Panc1 (cell line): ENCODE measurements around the gene SLC10A7. TPM values are rescaled to one million over a fixed set of nuclear protein-coding genes. Genes with fewer than 3 reads are reported as not detected.

ENCODE experiments used
- ATAC-seq: fragments of 200-7000 bp; cut with Tn5 transposase; 2 replicates; pipeline ENCODE4 v1.9.1; 2020; ENCODE audit warnings: mild to moderate bottlenecking, moderate library complexity
- BruUV-seq: library from RNA; stranded (reverse); fragments of 400-500 nt; replicated peaks from 2 replicates; lab custom pipeline; 2021; lab: Mats Ljungman, UMichigan
- CTCF ChIA-PET: fragments of 300-600 bp; sonication (Branson Sonifier 250); formaldehyde crosslinking; loops from one replicate; lab custom pipeline; 2022; ENCODE audit warnings: antibody characterized with exemption; lab: Charles Lee
- POLR2A ChIA-PET: fragments of 300-600 bp; sonication (Branson Sonifier 250); formaldehyde crosslinking; loops from one replicate; lab custom pipeline; 2022; ENCODE audit warnings: antibody characterized with exemption; lab: Charles Lee
- DNase-seq: peaks from one replicate; pipeline ENCODE4 v3.0.0-alpha.2; 2010; ENCODE audit warnings: low read depth, low spot score
- H3K27ac ChIP-seq: 2 replicates; pipeline ENCODE4 v1.5.1; 2011; ENCODE audit warnings: mild to moderate bottlenecking, low read length, inconsistent platforms
- H3K27me3 ChIP-seq: fragments of 200-500 bp; sonication (Bioruptor generic); 2 replicates; pipeline ENCODE4 v1.6.0; 2014; ENCODE audit warnings: low read length, inconsistent platforms; ENCODE audit not compliant: control insufficient read depth, insufficient read depth
- H3K36me3 ChIP-seq: fragments of 200-500 bp; sonication (Bioruptor generic); 2 replicates; pipeline ENCODE4 v1.5.1; 2014; ENCODE audit warnings: inconsistent platforms, mild to moderate bottlenecking, low read length, moderate library complexity; ENCODE audit not compliant: control insufficient read depth, insufficient read depth
- H3K4me1 ChIP-seq: 2 replicates; pipeline ENCODE4 v1.5.1; 2011; ENCODE audit warnings: inconsistent platforms, mild to moderate bottlenecking, low read length, moderate library complexity; ENCODE audit not compliant: control insufficient read depth, insufficient read depth
- H3K4me3 ChIP-seq, 2 experiments: 2 replicates each; pipeline ENCODE4 v1.5.1; 2011 to 2012; ENCODE audit warnings: low read depth in 2 of 2, low read length in 2 of 2, mild to moderate bottlenecking in 2 of 2, inconsistent platforms in 1 of 2, moderate library complexity in 1 of 2
- H3K9me3 ChIP-seq: fragments of 200-500 bp; sonication (Bioruptor generic); 2 replicates; pipeline ENCODE4 v1.5.1; 2014; ENCODE audit warnings: low read depth, mild to moderate bottlenecking, inconsistent platforms, low read length, moderate library complexity; ENCODE audit not compliant: control insufficient read depth, insufficient read depth
- CTCF ChIP-seq: fragments of 450-650 bp; IDR thresholded peaks from 2 replicates; pipeline ENCODE4 v1.5.1; 2017; ENCODE audit warnings: mild to moderate bottlenecking
- POLR2AphosphoS5 ChIP-seq: IDR thresholded peaks from 2 replicates; pipeline ENCODE4 v1.6.1; 2012; ENCODE audit warnings: mild to moderate bottlenecking, low read depth, low read length, moderate library complexity
- SIN3A ChIP-seq: IDR thresholded peaks from 2 replicates; pipeline ENCODE4 v1.6.1; 2012; ENCODE audit warnings: low read depth, mild to moderate bottlenecking, low read length, moderate library complexity, borderline replicate concordance; ENCODE audit not compliant: insufficient read depth
- TCF7L2 ChIP-seq: IDR thresholded peaks from 2 replicates; pipeline ENCODE4 v1.6.1; 2011; ENCODE audit warnings: mild to moderate bottlenecking, low read depth, low read length, inconsistent platforms
- in situ Hi-C: cut with HindIII; loops from 2 replicates; pipeline ENCODE4 v1.10.0; 2016; ENCODE audit warnings: low sequenced_read_pairs, low pct_unique_long_range_greater_than_20kb
- intact Hi-C: fragments of 100-400 bp; cut with micrococcal nuclease; formaldehyde crosslinking; loops from one replicate; pipeline ENCODE4 v1.10.0; 2022; ENCODE audit not compliant: unreplicated experiment
- total RNA-seq: library from RNA; stranded (reverse); gene quantifications from one replicate; pipeline ENCODE4 v1.2.1, GENCODE V29; 2021; ENCODE audit not compliant: unreplicated experiment
- TF ChIP-seq, protein P1 (sequence below), 2 experiments: IDR thresholded peaks; 2 replicates each; pipeline ENCODE4 v1.6.1; 2011 to 2012; ENCODE audit warnings: low read depth in 2 of 2, control low read depth in 1 of 2, low read length in 1 of 2, mild to moderate bottlenecking in 1 of 2, moderate library complexity in 1 of 2; ENCODE audit not compliant: insufficient read depth in 1 of 2

The SLC10A7 gene
- total RNA-seq, 1 experiment from 2014 or later = 1.5 TPM

DNA sequence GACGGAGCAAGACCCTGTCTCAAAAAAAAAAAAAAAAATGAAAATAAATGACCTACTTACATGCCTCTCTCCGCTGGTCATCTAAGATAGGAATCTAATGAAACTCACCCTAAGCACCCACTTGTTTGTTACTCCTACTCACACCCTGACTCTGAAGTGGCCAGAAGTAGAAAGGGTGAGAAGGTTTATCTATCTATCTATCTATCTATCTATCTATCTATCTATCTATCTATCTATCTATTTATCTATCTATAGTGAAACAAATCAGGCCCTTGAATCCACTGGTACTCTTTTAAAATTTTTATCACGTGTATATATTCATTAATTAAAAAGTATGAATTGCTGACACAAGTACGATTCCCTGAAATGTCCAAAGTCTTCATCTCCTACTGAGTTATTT is 75.2 kb downstream of the SLC10A7 start:
- Histone ChIP-seq H3K27me3 (no peaks in the 10 kb centered on the region), H3K4me3 (no peak overlapping the region), H3K36me3 (no peaks in the 10 kb centered on the region), H3K27ac (no peak overlapping the region), H3K4me1 (no peaks in the 10 kb centered on the region), H3K9me3 (no peaks in the 10 kb centered on the region)
- POLR2A ChIA-PET = no interaction called here
- CTCF ChIA-PET = no interaction called here
- intact Hi-C loops = no loop called here
- ATAC-seq (no peak), DNase-seq (no peak)
- BruUV-seq = no TSS peak
- in situ Hi-C loops = no loop called here
- TF ChIP-seq TCF7L2 (no peak), SIN3A (no peak), CTCF (no peak), POLR2AphosphoS5 (no peak)
- TF ChIP-seq, protein P1, sequence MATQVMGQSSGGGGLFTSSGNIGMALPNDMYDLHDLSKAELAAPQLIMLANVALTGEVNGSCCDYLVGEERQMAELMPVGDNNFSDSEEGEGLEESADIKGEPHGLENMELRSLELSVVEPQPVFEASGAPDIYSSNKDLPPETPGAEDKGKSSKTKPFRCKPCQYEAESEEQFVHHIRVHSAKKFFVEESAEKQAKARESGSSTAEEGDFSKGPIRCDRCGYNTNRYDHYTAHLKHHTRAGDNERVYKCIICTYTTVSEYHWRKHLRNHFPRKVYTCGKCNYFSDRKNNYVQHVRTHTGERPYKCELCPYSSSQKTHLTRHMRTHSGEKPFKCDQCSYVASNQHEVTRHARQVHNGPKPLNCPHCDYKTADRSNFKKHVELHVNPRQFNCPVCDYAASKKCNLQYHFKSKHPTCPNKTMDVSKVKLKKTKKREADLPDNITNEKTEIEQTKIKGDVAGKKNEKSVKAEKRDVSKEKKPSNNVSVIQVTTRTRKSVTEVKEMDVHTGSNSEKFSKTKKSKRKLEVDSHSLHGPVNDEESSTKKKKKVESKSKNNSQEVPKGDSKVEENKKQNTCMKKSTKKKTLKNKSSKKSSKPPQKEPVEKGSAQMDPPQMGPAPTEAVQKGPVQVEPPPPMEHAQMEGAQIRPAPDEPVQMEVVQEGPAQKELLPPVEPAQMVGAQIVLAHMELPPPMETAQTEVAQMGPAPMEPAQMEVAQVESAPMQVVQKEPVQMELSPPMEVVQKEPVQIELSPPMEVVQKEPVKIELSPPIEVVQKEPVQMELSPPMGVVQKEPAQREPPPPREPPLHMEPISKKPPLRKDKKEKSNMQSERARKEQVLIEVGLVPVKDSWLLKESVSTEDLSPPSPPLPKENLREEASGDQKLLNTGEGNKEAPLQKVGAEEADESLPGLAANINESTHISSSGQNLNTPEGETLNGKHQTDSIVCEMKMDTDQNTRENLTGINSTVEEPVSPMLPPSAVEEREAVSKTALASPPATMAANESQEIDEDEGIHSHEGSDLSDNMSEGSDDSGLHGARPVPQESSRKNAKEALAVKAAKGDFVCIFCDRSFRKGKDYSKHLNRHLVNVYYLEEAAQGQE (IDR thresholded peaks at IDR 0.05; ENCODE audit: insufficient read depth in 1 of 2, low read depth in 2 of 2, low read length in 1 of 2) = no peak

DNA sequence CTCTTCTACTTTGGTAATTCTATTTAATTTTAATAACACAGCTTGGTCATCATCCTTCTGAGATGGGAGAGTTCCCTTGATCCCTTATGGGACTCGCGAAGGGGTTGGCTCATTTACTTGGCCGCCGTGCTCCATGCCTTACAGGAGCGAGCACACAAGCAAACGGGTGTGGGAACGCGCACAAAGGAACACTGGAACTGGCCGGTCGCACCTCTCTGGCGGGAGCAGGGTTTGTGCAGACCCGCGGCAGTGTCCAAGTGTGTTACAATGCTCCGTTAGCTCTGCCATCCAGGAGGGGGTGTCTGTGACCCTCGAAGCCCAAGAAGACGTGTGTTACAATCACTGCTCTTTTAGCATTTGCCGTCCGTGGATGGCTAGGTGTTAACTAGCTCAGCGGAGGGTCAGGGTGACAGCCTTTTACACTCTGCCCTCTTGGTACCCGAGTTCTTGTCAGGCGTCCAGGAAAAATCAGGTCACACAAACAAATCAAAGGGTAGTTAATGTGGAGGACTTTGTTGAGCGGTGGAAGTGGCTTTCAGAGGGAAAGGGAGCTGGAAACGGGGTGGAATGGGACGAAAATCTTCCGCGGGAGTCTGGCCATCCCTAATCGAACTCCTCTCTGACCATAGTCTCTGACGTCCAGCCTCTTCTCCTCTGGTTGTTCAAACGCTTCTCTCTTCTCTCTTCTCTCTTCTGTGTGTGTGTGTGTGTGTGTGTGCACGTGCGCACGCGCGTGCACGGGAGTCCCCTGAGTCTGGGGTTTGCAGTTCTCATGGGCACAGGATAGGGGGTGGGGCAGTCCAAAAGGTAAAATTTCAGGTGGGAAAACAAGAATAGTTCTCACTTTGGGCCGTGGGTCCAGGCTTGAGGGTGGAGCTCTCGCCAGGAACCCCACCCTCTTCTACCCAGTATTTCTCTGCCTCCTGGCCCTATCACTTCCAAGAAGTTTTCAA is 76.3 kb downstream of the SLC10A7 start:
- TF ChIP-seq CTCF = no peak
- no peaks in the 10 kb centered on the region for H3K36me3 ChIP-seq
- CTCF ChIA-PET = no interaction called here
- H3K27ac ChIP-seq = no peak overlapping the region
- POLR2A ChIA-PET = no interaction called here
- in situ Hi-C loops (no loop called here), intact Hi-C loops (no loop called here)
- H3K4me1 ChIP-seq = no peaks in the 10 kb centered on the region
- BruUV-seq = no TSS peak
- no peaks in the 10 kb centered on the region for H3K27me3 ChIP-seq
- DNase-seq = no peak
- no peaks in the 10 kb centered on the region for H3K9me3 ChIP-seq
- no peak for ATAC-seq
- no peak overlapping the region for H3K4me3 ChIP-seq
